GM12878 (cell line): Measurements from ENCODE around the gene B4GALT4. TPM values are rescaled to one million over a fixed set of nuclear protein-coding genes. Genes with fewer than 3 reads are reported as not detected.

Experiments
- ATAC-seq: fragments of 200-7000 bp; cut with Tn5 transposase; 3 replicates; pipeline ENCODE4 v1.9.1; 2020; ENCODE audit warnings: mild to moderate bottlenecking, moderate library complexity
- BruUV-seq: library from RNA; stranded (reverse); fragments of 400-500 nt; replicated peaks from 2 replicates; lab custom pipeline; 2021; lab: Mats Ljungman, UMichigan
- CTCF ChIA-PET: fragments of 300-600 bp; sonication (Branson Sonifier 250); formaldehyde crosslinking; extraction: SDS; loops from one replicate; lab custom pipeline; 2021; ENCODE audit warnings: inconsistent platforms; lab: Yijun Ruan, JAX
- POLR2A ChIA-PET: fragments of 350-600 bp; formaldehyde crosslinking; extraction: SDS; loops from one replicate; lab custom pipeline; 2021; ENCODE audit warnings: inconsistent platforms; lab: Charles Lee
- RAD21 ChIA-PET: fragments of 300-600 bp; sonication (Branson Sonifier 250); formaldehyde crosslinking; loops from one replicate; lab custom pipeline; 2023; ENCODE audit warnings: antibody characterized with exemption; ENCODE audit not compliant: unreplicated experiment; lab: Charles Lee
- SMC1A ChIA-PET: fragments of 300-600 bp; sonication (Branson Sonifier 250); formaldehyde crosslinking; loops from one replicate; lab custom pipeline; 2023; ENCODE audit not compliant: unreplicated experiment, uncharacterized antibody; lab: Charles Lee
- DNase-seq: peaks from one replicate; pipeline ENCODE4 v3.0.0-alpha.2; 2011; ENCODE audit warnings: low read depth, low spot score
- FAIRE-seq: peaks from 3 replicates; lab custom pipeline; 2011; peaks lifted over from hg19 to GRCh38; lab: Jason Lieb, UNC
- H2AFZ ChIP-seq: 2 replicates; pipeline ENCODE4 v1.6.0; 2011; ENCODE audit warnings: low read depth, low read length, control low read depth; ENCODE audit not compliant: control insufficient read depth
- H3K27ac ChIP-seq: 2 replicates; pipeline ENCODE4 v1.5.1; 2011; ENCODE audit warnings: control low read depth; ENCODE audit not compliant: control insufficient read depth, insufficient read depth
- H3K27me3 ChIP-seq, 2 experiments: replicated peaks in 1 of 2; 2 replicates each; pipeline versions ENCODE4 v1.6.0 to v1.6.1; 2011; ENCODE audit warnings: low read length in 1 of 2; ENCODE audit not compliant: control insufficient read depth in 2 of 2, insufficient read depth in 2 of 2
- H3K36me3 ChIP-seq, 2 experiments: 2 replicates each; pipeline ENCODE4 v1.5.1; 2011; ENCODE audit warnings: low read length in 1 of 2; ENCODE audit not compliant: control insufficient read depth in 2 of 2, insufficient read depth in 2 of 2
- H3K4me1 ChIP-seq: 2 replicates; pipeline ENCODE4 v1.6.1; 2011; ENCODE audit warnings: mild to moderate bottlenecking, low read length, moderate library complexity, mixed read lengths; ENCODE audit not compliant: control insufficient read depth, insufficient read depth
- H3K4me2 ChIP-seq: 2 replicates; pipeline ENCODE4 v1.6.0; 2011; ENCODE audit warnings: control low read depth; ENCODE audit not compliant: control insufficient read depth, insufficient read depth
- H3K4me3 ChIP-seq: fragments of 200-600 bp; sonication (generic); 2 replicates; pipeline ENCODE4 v1.5.1; 2016
- H3K79me2 ChIP-seq: 2 replicates; pipeline ENCODE4 v1.6.0; 2011; ENCODE audit warnings: low read length; ENCODE audit not compliant: control insufficient read depth, insufficient read depth
- H3K9ac ChIP-seq: 2 replicates; pipeline ENCODE4 v1.8.0; 2011; ENCODE audit warnings: low read length, control low read depth, mixed read lengths; ENCODE audit not compliant: control insufficient read depth, insufficient read depth
- H3K9me3 ChIP-seq: replicated peaks from 3 replicates; pipeline ENCODE4 v1.5.1; 2011; ENCODE audit warnings: mild to moderate bottlenecking, low read length; ENCODE audit not compliant: control insufficient read depth, insufficient read depth
- H4K20me1 ChIP-seq: 2 replicates; pipeline ENCODE4 v1.6.0; 2011; ENCODE audit not compliant: control insufficient read depth, insufficient read depth
- IKZF1 ChIP-seq: fragments of 450-650 bp; conservative IDR thresholded peaks from 2 replicates; pipeline ENCODE4 v1.6.1; 2017; ENCODE audit warnings: antibody characterized with exemption, mild to moderate bottlenecking
- IKZF2 ChIP-seq, 2 experiments: fragments of 450-650 bp; IDR thresholded peaks; 2 replicates each; pipeline ENCODE4 v1.6.1; 2017; ENCODE audit warnings: mild to moderate bottlenecking in 2 of 2, moderate library complexity in 2 of 2
- JUND ChIP-seq: IDR thresholded peaks from 2 replicates; pipeline ENCODE4 v1.6.1; 2012; ENCODE audit warnings: low read depth, mild to moderate bottlenecking, low read length, improper control_type of control experiment, moderate library complexity
- KLF5 ChIP-seq: fragments of 450-650 bp; IDR thresholded peaks from 2 replicates; pipeline ENCODE4 v1.6.1; 2014; ENCODE audit warnings: mild to moderate bottlenecking; ENCODE audit not compliant: partially characterized antibody
- SPI1 ChIP-seq: IDR thresholded peaks from 2 replicates; pipeline ENCODE4 v1.6.1; 2011; ENCODE audit warnings: low read depth, mild to moderate bottlenecking, low read length, moderate library complexity, borderline replicate concordance; ENCODE audit not compliant: insufficient read depth
- WGBS: methylation state at CpG from one replicate; pipeline ENCODE4 v1.1.6; 2016; ENCODE audit warnings: low lambda C conversion rate; ENCODE audit not compliant: insufficient replicate concordance, insufficient coverage; ENCODE audit errors: missing lambda C conversion rate; 5-methylcytosine and 5-hydroxymethylcytosine counted together
- in situ Hi-C: fragments of 300-500 bp; cut with MboI; formaldehyde crosslinking; loops from 9 replicates; pipeline ENCODE4 v1.14.3; 2018; ENCODE audit warnings: mixed read lengths
- intact Hi-C: fragments of 100-400 bp; cut with micrococcal nuclease; formaldehyde crosslinking; loops from one replicate; pipeline ENCODE4 v1.14.2; 2022; ENCODE audit not compliant: unreplicated experiment
- polyA plus RNA-seq, 11 experiments: library from polyadenylated mRNA; depleted of rRNA in 4 of 11; unstranded in 6 of 11; stranded (reverse) in 5 of 11; fragments of >200 nt; fragmentation: Nextera tagmentation in 4 of 11; fragmentation: Illumina TruSeq in 1 of 11; extraction: Ambion mirVana in 4 of 11; extraction: Trizol in 1 of 11; gene quantifications; 1 replicate in 1 of 11; 2 replicates in 10 of 11; pipeline versions ENCODE4 v1.2.1 to v1.2.3, GENCODE V29; 2011 to 2016; ENCODE audit warnings: inconsistent platforms in 2 of 11, missing spikeins in 2 of 11, low read depth in 1 of 11
- total RNA-seq, 4 experiments: library from RNA; depleted of rRNA in 3 of 4; stranded (reverse); fragments of >200 nt in 3 of 4; fragmentation: Illumina TruSeq in 1 of 4; extraction: Trizol in 1 of 4; gene quantifications; 2 replicates each; pipeline versions ENCODE4 v1.2.1 to v1.2.3, GENCODE V29; 2013 to 2021

The B4GALT4 gene
- total and polyA plus RNA-seq, 10 of the 15 experiments (the other 5 are each of a cell fraction or from before 2014, with no cell fraction given), result 8.8 to 16.7 (median 13.1) TPM

GRCh38 chr3:119258915-119259314 lies 18.2 kb upstream of the B4GALT4 start:
- no peaks in the 10 kb centered on the region for H4K20me1 ChIP-seq
- no peaks in the 10 kb centered on the region for H3K79me2 ChIP-seq
- FAIRE-seq (no peak), DNase-seq (no peak), ATAC-seq (peak; percentile 96)
- intact Hi-C loops, result no loop called here
- TF ChIP-seq JUND, result no peak
- TF ChIP-seq SPI1, result peak; percentile 50; the same call in 1 of the 2 replicates
- TF ChIP-seq IKZF2 (IDR thresholded peaks at IDR 0.05), result peak in 1 of 2 experiments; percentile 32; a peak in 2 of 4 replicates
- 0 out of 2 replicates have a peak, but pooled peaks have one; percentile 35 for TF ChIP-seq IKZF1
- TF ChIP-seq KLF5, result no peak
- BruUV-seq, result no TSS peak
- H3K4me3 ChIP-seq, result no peak overlapping the region
- H3K9ac ChIP-seq, result no peak overlapping the region
- no peak overlapping the region for H3K4me2 ChIP-seq
- peaks cover 2% of the 10 kb centered on the region; the same call in 1 of the 3 replicates for H3K9me3 ChIP-seq
- no peaks in the 10 kb centered on the region for H3K36me3 ChIP-seq
- in situ Hi-C loops, result no loop called here
- peak overlapping the region; percentile 71 for H2AFZ ChIP-seq
- ChIA-PET POLR2A (interaction anchor here (1.8 kb wide), 1 partner anchor 205 kb away, joined by 7 read pairs; the partner anchor contains the start of gene TMEM39A), SMC1A (interaction anchor here (0.6 to 2.6 kb wide), 7 partner anchors 10 to 100 kb away, joined by 3 to 16 read pairs (median 4); partner anchors contain the start of gene B4GALT4), CTCF (interaction anchor here (0.9 to 3.6 kb wide), 9 partner anchors 13 to 482 kb away, joined by 3 to 34 read pairs (median 4); partner anchors contain the start of gene B4GALT4), RAD21 (interaction anchor here (1.5 to 1.9 kb wide), 4 partner anchors 14 to 422 kb away, joined by 3 to 24 read pairs (median 6); partner anchors contain the start of genes ARHGAP31 and B4GALT4)
- no peaks in the 10 kb centered on the region for H3K27me3 ChIP-seq
- no peak overlapping the region for H3K27ac ChIP-seq
- 0% methylated on average over 1 of the region's 1 CpG for WGBS
- peaks cover 10% of the 10 kb centered on the region; the same call in 1 of the 2 replicates for H3K4me1 ChIP-seq
